GM21825 (cell line): ENCODE data around the gene ZNF609.

ENCODE experiments used
- ATAC-seq: cut with Tn5 transposase; IDR thresholded peaks from one replicate; pipeline ENCODE4 v1.9.1; 2021; ENCODE audit warnings: mild to moderate bottlenecking, moderate library complexity; ENCODE audit not compliant: unreplicated experiment

Gene ZNF609

GRCh38 chr15:64690008-64690407 lies 229.6 kb downstream of the ZNF609 start:
- no peak for ATAC-seq

GRCh38 chr15:64690578-64691296 lies 230.4 kb downstream of the ZNF609 start:
- no peak for ATAC-seq

- no peak for ATAC-seq
Measured at GRCh38 chr15:64691896-64692565, 231.7 kb downstream of the ZNF609 start.

- no peak for ATAC-seq
Measured at GRCh38 chr15:64693134-64693533, 232.8 kb downstream of the ZNF609 start.

GRCh38 chr15:64694816-64695215 lies 234.4 kb downstream of the ZNF609 start:
- no peak for ATAC-seq

- no peak for ATAC-seq
Measured at GRCh38 chr15:64695561-64695992, 235.2 kb downstream of the ZNF609 start.

GRCh38 chr15:64696481-64696880 lies 236.1 kb downstream of the ZNF609 start:
- no peak for ATAC-seq

GRCh38 chr15:64697911-64698369 lies 237.6 kb downstream of the ZNF609 start:
- no peak for ATAC-seq

GRCh38 chr15:64698823-64699222 lies 238.4 kb downstream of the ZNF609 start:
- ATAC-seq, result no peak

- ATAC-seq, result no peak
Measured at GRCh38 chr15:64699751-64700388, 239.5 kb downstream of the ZNF609 start.

- ATAC-seq, result no peak
Measured at GRCh38 chr15:64701051-64701450, 240.7 kb downstream of the ZNF609 start.

GRCh38 chr15:64701482-64702184 lies 241.3 kb downstream of the ZNF609 start:
- no peak for ATAC-seq

- peak; percentile 74 for ATAC-seq
Measured at GRCh38 chr15:64702816-64703631, 242.6 kb downstream of the ZNF609 start.

GRCh38 chr15:64703632-64703959 lies 243.2 kb downstream of the ZNF609 start:
- no peak for ATAC-seq

GRCh38 chr15:64705006-64705405 lies 244.6 kb downstream of the ZNF609 start:
- ATAC-seq, result no peak

- no peak for ATAC-seq
Measured at GRCh38 chr15:64706011-64706911, 245.9 kb downstream of the ZNF609 start.

- ATAC-seq, result no peak
Measured at GRCh38 chr15:64710676-64711428, 250.5 kb downstream of the ZNF609 start.

GRCh38 chr15:64712353-64712752 lies 252.0 kb downstream of the ZNF609 start:
- ATAC-seq, result no peak

- no peak for ATAC-seq
Measured at GRCh38 chr15:64713592-64713991, 253.2 kb downstream of the ZNF609 start.
